Neuronal stem cell (in vitro differentiated cells): ENCODE measurements around the gene CASP9.
"Not testable (repeated sequence)": the region's sequence is repeated elsewhere in the genome, so short reads cannot be mapped to it uniquely, and the experiment has no call there.

ENCODE experiments used
- DNase-seq: peaks from one replicate; pipeline ENCODE4 v3.0.0-alpha.2; 2013; ENCODE audit warnings: low spot score
- H2AFZ ChIP-seq: one replicate; pipeline ENCODE4 v1.6.1; 2013; ENCODE audit warnings: mild to moderate bottlenecking, low read length, inconsistent platforms
- H2AK5ac ChIP-seq: 2 replicates; pipeline ENCODE4 v1.6.1; 2013; ENCODE audit warnings: low read depth, mild to moderate bottlenecking, inconsistent platforms, low read length, moderate library complexity, mixed read lengths
- H2BK120ac ChIP-seq: 2 replicates; pipeline ENCODE4 v1.6.1; 2013; ENCODE audit warnings: low read depth, mild to moderate bottlenecking, inconsistent platforms, low read length, moderate library complexity, mixed read lengths
- H2BK12ac ChIP-seq: one replicate; pipeline ENCODE4 v1.6.1; 2013; ENCODE audit warnings: low read length, inconsistent platforms
- H2BK15ac ChIP-seq: 2 replicates; pipeline ENCODE4 v1.6.1; 2013; ENCODE audit warnings: mild to moderate bottlenecking, low read length, inconsistent platforms, mixed read lengths
- H2BK5ac ChIP-seq: one replicate; pipeline ENCODE4 v1.6.1; 2013; ENCODE audit warnings: inconsistent platforms, mild to moderate bottlenecking, low read length, moderate library complexity
- H3K14ac ChIP-seq: one replicate; pipeline ENCODE4 v1.6.1; 2013; ENCODE audit warnings: low read length, inconsistent platforms
- H3K18ac ChIP-seq: 2 replicates; pipeline ENCODE4 v1.6.1; 2013; ENCODE audit warnings: low read length, inconsistent platforms
- H3K23ac ChIP-seq: 2 replicates; pipeline ENCODE4 v1.6.1; 2013; ENCODE audit warnings: low read depth, mild to moderate bottlenecking, mixed read lengths, low read length, inconsistent platforms; ENCODE audit not compliant: poor library complexity
- H3K27ac ChIP-seq: replicated peaks from 3 replicates; pipeline ENCODE4 v1.5.1; 2013; ENCODE audit warnings: low read length, inconsistent platforms
- H3K27me3 ChIP-seq, 3 experiments: 2 replicates each; pipeline ENCODE4 v1.6.1; 2013; ENCODE audit warnings: low read length in 3 of 3, mild to moderate bottlenecking in 2 of 3, inconsistent platforms in 1 of 3, low read depth in 1 of 3, mixed read lengths in 1 of 3, moderate library complexity in 1 of 3; ENCODE audit not compliant: control insufficient read depth in 3 of 3, insufficient read depth in 3 of 3
- H3K36me3 ChIP-seq, 2 donors: replicated peaks in 1 of 2; 2 replicates each; pipeline ENCODE4 v1.6.1; 2013; ENCODE audit warnings: low read length in 2 of 2; ENCODE audit not compliant: control insufficient read depth in 2 of 2, insufficient read depth in 2 of 2
- H3K4ac ChIP-seq: 2 replicates; pipeline ENCODE4 v1.6.1; 2013; ENCODE audit warnings: inconsistent platforms, mild to moderate bottlenecking, low read length, moderate library complexity
- H3K4me1 ChIP-seq, 2 donors: 1 replicate in 1 of 2; 2 replicates in 1 of 2; pipeline ENCODE4 v1.6.1; 2013; ENCODE audit warnings: low read length in 2 of 2, low read depth in 1 of 2; ENCODE audit not compliant: control insufficient read depth in 2 of 2, insufficient read depth in 1 of 2
- H3K4me2 ChIP-seq: one replicate; pipeline ENCODE4 v1.6.1; 2013; ENCODE audit warnings: mild to moderate bottlenecking, low read length, inconsistent platforms; ENCODE audit not compliant: insufficient read depth, poor library complexity, severe bottlenecking
- H3K4me3 ChIP-seq, 2 donors: 2 replicates each; pipeline ENCODE4 v1.5.1; 2013; ENCODE audit warnings: low read length in 2 of 2, mild to moderate bottlenecking in 2 of 2, inconsistent platforms in 1 of 2, moderate library complexity in 1 of 2
- H3K79me1 ChIP-seq: one replicate; pipeline ENCODE4 v1.6.1; 2013; ENCODE audit warnings: low read depth, mild to moderate bottlenecking, inconsistent platforms, low read length, moderate library complexity
- H3K9ac ChIP-seq: one replicate; pipeline ENCODE4 v1.6.1; 2013; ENCODE audit warnings: mild to moderate bottlenecking, low read depth, low read length, inconsistent platforms; ENCODE audit not compliant: poor library complexity
- H3K9me3 ChIP-seq, 2 donors: replicated peaks in 1 of 2; 2 replicates each; pipeline versions ENCODE3 to v1.6.1; 2013; ENCODE audit warnings: low read length in 2 of 2, mild to moderate bottlenecking in 2 of 2, inconsistent platforms in 1 of 2, low read depth in 1 of 2, mixed read lengths in 1 of 2, moderate library complexity in 1 of 2; ENCODE audit not compliant: control insufficient read depth in 2 of 2, insufficient read depth in 1 of 2
- H4K8ac ChIP-seq: one replicate; pipeline ENCODE4 v1.6.1; 2013; ENCODE audit warnings: low read depth, mild to moderate bottlenecking, inconsistent platforms, low read length, moderate library complexity
- H4K91ac ChIP-seq: one replicate; pipeline ENCODE4 v1.6.1; 2013; ENCODE audit warnings: low read length, low read depth, mild to moderate bottlenecking, inconsistent platforms; ENCODE audit not compliant: poor library complexity
- WGBS, 2 donors: extraction: QIAGEN DNeasy Blood & Tissue Kit; methylation state at CpG; one replicate each; pipeline ENCODE4 v1.1.7; 2013; ENCODE audit warnings: missing lambda C conversion rate in 2 of 2, mixed read lengths in 1 of 2; ENCODE audit not compliant: insufficient read length in 2 of 2, insufficient replicate concordance in 1 of 2; ENCODE audit errors: extremely low coverage in 2 of 2; 5-methylcytosine and 5-hydroxymethylcytosine counted together

Gene CASP9

GRCh38 chr1:15472587-15472986 is 51.4 kb downstream of the CASP9 start:
- no peak overlapping the region for H3K4me2 ChIP-seq
- H2BK15ac ChIP-seq: no peak overlapping the region
- H4K8ac ChIP-seq: no peak overlapping the region
- H2BK5ac ChIP-seq: no peak overlapping the region
- peak overlapping the region; percentile 34 for H3K23ac ChIP-seq
- peaks cover 0 to 2% of the 10 kb centered on the region in 2 donors for H3K9me3 ChIP-seq
- no peak overlapping the region for H3K14ac ChIP-seq
- no peaks in the 10 kb centered on the region for H3K27me3 ChIP-seq
- H4K91ac ChIP-seq: no peak overlapping the region
- no CpG with 5 or more reads among the region's 11 CpGs for WGBS, 2 donors
- no peak overlapping the region for H3K18ac ChIP-seq
- H2BK12ac ChIP-seq: no peak overlapping the region
- DNase-seq: no peak
- no peak overlapping the region for H3K27ac ChIP-seq
- H3K79me1 ChIP-seq: no peaks in the 10 kb centered on the region
- H3K4me3 ChIP-seq: no peak overlapping the region
- peak overlapping the region; percentile 2 for H2AFZ ChIP-seq
- no peak overlapping the region for H2BK120ac ChIP-seq
- no peak overlapping the region for H2AK5ac ChIP-seq
- H3K36me3 ChIP-seq: no peaks in the 10 kb centered on the region
- no peaks in the 10 kb centered on the region for H3K4me1 ChIP-seq
- no peak overlapping the region for H3K9ac ChIP-seq
- H3K4ac ChIP-seq: no peak overlapping the region

DNA sequence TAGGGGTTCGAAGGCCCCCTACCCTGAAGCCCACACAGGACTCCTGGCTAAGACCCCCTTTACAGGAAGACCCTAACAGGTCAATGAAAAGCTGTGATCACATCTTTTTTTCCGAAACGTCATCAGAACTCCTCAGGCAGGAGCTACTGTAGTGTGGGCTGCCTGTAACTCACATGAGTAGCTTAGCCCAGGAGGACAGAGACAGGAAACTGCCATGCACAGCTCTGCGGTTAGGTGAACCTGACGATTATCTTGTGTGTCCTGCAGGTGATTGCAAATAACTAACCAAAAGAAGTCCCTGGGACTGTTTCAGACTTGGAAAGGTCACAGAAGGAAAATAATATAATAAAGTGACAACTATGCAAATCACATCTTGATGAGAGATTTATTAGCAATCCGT is 52.3 kb downstream of the CASP9 start:
- H3K9me3 ChIP-seq, H2BK12ac ChIP-seq, DNase-seq, H3K27ac ChIP-seq, H3K14ac ChIP-seq, H2BK5ac ChIP-seq, H3K4me1 ChIP-seq, H2BK120ac ChIP-seq, H2AK5ac ChIP-seq, H3K18ac ChIP-seq, H3K4ac ChIP-seq, H4K8ac ChIP-seq, H2AFZ ChIP-seq, H3K4me2 ChIP-seq, H3K4me3 ChIP-seq, H3K27me3 ChIP-seq, H4K91ac ChIP-seq, H2BK15ac ChIP-seq, H3K23ac ChIP-seq, H3K79me1 ChIP-seq, H3K36me3 ChIP-seq, H3K9ac ChIP-seq: not testable (repeated sequence)
- no CpG with 5 or more reads among the region's 6 CpGs for WGBS, 2 donors

DNA sequence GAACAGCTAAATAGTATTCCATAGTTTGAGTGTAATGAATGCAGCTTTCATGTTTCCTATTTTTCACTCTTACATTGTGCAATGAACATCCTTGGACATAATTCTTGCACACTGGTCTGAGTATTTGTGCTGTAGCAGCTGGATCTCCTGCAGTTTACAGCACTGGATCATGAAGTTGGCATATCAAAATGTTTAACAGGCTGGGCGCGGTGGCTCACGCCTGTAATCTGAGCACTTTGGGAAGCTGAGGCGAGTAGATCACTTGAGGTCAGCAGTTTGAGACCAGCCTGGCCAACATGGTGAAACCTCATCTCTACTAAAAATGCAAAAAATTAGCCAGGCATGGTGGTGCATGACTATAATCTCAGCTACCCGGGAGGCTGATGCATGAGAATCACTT is 52.9 kb downstream of the CASP9 start:
- H3K79me1 ChIP-seq, H2AFZ ChIP-seq, H3K9ac ChIP-seq, H3K4me3 ChIP-seq, H3K4me1 ChIP-seq, H4K91ac ChIP-seq, H3K14ac ChIP-seq, H2AK5ac ChIP-seq, H2BK5ac ChIP-seq, H2BK12ac ChIP-seq, H3K36me3 ChIP-seq, DNase-seq, H3K18ac ChIP-seq, H2BK15ac ChIP-seq, H3K27me3 ChIP-seq, H3K9me3 ChIP-seq, H3K23ac ChIP-seq, H3K27ac ChIP-seq, H3K4me2 ChIP-seq, H3K4ac ChIP-seq, H2BK120ac ChIP-seq, H4K8ac ChIP-seq: not testable (repeated sequence)
- no CpG with 5 or more reads among the region's 5 CpGs for WGBS, 2 donors

DNA sequence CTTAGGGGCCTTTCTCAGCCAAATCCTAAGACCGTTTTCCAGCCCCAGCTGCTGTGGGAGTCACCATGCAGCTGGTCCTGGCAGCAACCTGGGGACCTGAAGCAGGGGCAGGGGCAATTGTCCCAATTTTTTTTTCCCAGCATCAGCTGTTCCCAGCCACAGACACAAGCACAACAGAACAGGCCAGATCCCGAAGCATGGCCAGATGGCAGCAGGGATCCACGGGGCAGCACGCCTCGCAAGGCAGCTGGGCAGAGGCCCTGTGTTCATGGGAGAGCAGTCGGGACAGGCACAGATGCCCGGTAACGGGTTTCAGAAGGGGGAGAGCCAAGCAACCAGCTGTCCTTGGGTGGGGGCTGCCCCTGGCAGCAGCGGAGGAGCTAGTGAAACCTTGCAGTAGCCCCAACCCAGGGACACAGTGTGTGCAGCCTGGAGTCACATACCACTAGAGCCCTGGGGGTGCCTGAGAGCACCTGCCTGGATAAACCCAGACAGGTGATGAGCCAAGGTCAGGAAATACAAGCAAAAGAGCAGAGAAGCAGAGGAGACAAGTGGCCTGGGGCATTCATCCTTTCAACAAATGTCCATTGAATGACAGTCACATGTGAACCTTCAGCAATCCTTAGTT is 54.1 kb downstream of the CASP9 start:
- not testable (repeated sequence) for H2BK15ac ChIP-seq, H2AFZ ChIP-seq, H3K79me1 ChIP-seq, H3K9ac ChIP-seq, H3K9me3 ChIP-seq, H3K27me3 ChIP-seq, H3K23ac ChIP-seq, H2BK5ac ChIP-seq, H3K27ac ChIP-seq, H4K8ac ChIP-seq, DNase-seq, H3K18ac ChIP-seq, H2AK5ac ChIP-seq, H2BK120ac ChIP-seq, H3K14ac ChIP-seq, H2BK12ac ChIP-seq, H3K4me1 ChIP-seq, H3K4me2 ChIP-seq, H3K36me3 ChIP-seq, H4K91ac ChIP-seq, H3K4me3 ChIP-seq, H3K4ac ChIP-seq
- WGBS, 2 donors: no CpG with 5 or more reads among the region's 9 CpGs
